ENCODE data around the gene REV3L.

DNA sequence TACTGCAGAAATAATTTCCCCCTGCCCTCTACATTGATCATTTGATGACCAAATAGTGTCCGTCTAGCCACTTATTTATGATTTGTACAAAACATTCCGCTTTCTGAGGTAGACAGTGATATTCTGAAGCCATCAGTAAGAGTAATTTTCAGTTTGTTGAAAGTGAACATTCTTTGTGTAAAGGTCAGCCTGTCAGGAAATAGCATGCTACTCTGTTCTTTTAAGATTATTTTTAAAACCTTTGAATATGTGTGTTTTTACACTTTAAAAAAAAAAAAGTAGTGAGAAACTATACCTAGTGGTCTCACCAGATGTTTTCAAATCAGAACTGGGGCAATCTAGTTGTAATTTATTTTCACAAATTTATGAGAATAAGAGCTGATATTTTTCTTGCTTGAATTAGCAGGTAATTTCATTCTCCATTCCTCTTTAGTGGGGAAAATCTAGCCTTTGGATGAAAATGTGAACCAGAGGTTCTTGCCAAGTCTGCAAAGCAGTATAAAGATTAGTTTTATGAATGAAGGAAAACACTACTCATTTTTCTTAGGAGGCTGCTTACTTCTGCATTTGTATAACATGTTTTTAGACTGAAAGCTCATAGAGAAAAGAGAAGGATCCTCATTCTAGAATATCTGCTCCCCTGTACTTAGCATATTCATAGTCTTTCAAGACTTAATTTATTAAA lies 12.1 kb upstream of the REV3L start:
- TF ChIP-seq EZH2 (optimal IDR thresholded peaks at IDR 0.05; ENCODE audit: low read depth, low read length) (no peak), EZH2phosphoT487 (IDR thresholded peaks at IDR 0.05; ENCODE audit: low read length) (no peak)
- TF ChIP-seq, protein P1, sequence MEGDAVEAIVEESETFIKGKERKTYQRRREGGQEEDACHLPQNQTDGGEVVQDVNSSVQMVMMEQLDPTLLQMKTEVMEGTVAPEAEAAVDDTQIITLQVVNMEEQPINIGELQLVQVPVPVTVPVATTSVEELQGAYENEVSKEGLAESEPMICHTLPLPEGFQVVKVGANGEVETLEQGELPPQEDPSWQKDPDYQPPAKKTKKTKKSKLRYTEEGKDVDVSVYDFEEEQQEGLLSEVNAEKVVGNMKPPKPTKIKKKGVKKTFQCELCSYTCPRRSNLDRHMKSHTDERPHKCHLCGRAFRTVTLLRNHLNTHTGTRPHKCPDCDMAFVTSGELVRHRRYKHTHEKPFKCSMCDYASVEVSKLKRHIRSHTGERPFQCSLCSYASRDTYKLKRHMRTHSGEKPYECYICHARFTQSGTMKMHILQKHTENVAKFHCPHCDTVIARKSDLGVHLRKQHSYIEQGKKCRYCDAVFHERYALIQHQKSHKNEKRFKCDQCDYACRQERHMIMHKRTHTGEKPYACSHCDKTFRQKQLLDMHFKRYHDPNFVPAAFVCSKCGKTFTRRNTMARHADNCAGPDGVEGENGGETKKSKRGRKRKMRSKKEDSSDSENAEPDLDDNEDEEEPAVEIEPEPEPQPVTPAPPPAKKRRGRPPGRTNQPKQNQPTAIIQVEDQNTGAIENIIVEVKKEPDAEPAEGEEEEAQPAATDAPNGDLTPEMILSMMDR (IDR thresholded peaks at IDR 0.05; ENCODE audit: low read length) = no peak

Measured in MM.1S (cell line).